ENCODE data around the gene CDH24. TPM values are rescaled to one million over a fixed set of nuclear protein-coding genes. Genes with fewer than 3 reads are reported as not detected.

Gene CDH24
- total and polyA plus RNA-seq, 2 donors from 2014 or later: 5.1 to 5.4 TPM

DNA sequence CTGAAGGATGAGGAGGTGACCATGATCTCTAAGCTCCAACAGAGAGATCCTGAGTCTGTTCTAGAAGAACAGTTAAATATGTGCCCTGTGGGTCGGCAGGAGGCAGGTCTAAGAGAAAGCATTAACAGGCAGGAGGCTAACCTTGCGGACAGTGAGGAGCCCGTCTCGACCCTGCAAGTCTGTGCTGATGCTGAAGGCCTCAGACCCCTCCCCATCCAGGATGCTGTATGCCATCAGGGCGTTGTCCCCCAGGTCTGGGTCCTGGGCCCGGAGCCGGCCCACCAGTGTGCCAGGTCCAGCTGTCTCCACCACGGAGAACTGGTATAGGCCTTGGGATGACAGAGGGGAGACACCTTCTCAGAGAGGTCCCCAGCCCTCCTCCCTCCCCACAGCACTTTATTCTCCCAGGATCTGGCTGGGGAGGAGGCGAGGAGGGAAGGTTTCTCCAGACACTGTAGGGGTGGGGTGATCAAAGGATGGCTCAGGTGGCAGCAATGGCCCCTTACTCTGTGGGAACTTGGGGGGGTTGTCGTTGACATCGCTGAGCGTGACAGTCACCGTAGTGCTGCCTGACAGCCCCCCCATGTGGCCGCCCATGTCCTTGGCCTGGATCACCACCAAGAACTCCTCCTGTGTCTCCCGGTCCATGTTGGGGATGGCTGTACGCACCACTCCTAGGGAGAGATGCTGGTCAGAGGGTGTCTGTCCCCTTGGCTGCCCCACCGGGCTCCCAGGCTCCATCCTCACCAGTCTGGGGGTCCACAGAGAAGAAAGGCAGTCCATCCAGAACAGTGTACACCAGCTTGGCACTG is 3.1 kb downstream of the CDH24 start:
- FAIRE-seq (no peak), DNase-seq (peak in 3 of 5 donors; percentile 54 to 60 (median 56))
- no peaks in the 10 kb centered on the region for H3K27me3 ChIP-seq (ENCODE audit: control insufficient read depth, insufficient read depth, low read length)
- no peaks in the 10 kb centered on the region for H3K9me3 ChIP-seq (ENCODE audit: control insufficient read depth in 2 of 3, insufficient read depth in 1 of 3, low read length in 3 of 3)
- H3K9ac ChIP-seq (ENCODE audit: low read length in 3 of 3): no peak overlapping the region
- no peak overlapping the region for H3K27ac ChIP-seq (ENCODE audit: low read depth in 2 of 2, low read length in 2 of 2)
- peak; percentile 18 for TF ChIP-seq CTCF (IDR thresholded peaks at IDR 0.05; ENCODE audit: borderline replicate concordance, extremely low read depth, insufficient read depth)
- H3K4me3 ChIP-seq (ENCODE audit: low read length in 3 of 3): no peak overlapping the region
- H3K36me3 ChIP-seq (ENCODE audit: control insufficient read depth in 2 of 3, insufficient read depth in 3 of 3, low read length in 3 of 3): peaks cover 0 to 6% (median 5%) of the 10 kb centered on the region in 3 donors
- intact Hi-C loops (cut with DNase I): no loop called here
- H3K4me1 ChIP-seq (ENCODE audit: control insufficient read depth in 2 of 3, insufficient read depth in 2 of 3, low read depth in 1 of 3, low read length in 3 of 3): peaks cover 0 to 8% (median 4%) of the 10 kb centered on the region in 3 donors

- no peak overlapping the region for H3K9ac ChIP-seq (ENCODE audit: low read length in 3 of 3)
- FAIRE-seq: no peak
- TF ChIP-seq CTCF (IDR thresholded peaks at IDR 0.05; ENCODE audit: borderline replicate concordance, extremely low read depth, insufficient read depth): no peak
- H3K27me3 ChIP-seq (ENCODE audit: control insufficient read depth, insufficient read depth, low read length): no peaks in the 10 kb centered on the region
- H3K4me1 ChIP-seq (ENCODE audit: control insufficient read depth in 2 of 3, insufficient read depth in 2 of 3, low read depth in 1 of 3, low read length in 3 of 3): peaks cover 0 to 8% (median 4%) of the 10 kb centered on the region in 3 donors
- no peaks in the 10 kb centered on the region for H3K9me3 ChIP-seq (ENCODE audit: control insufficient read depth in 2 of 3, insufficient read depth in 1 of 3, low read length in 3 of 3)
- intact Hi-C loops (cut with DNase I): no loop called here
- no peak overlapping the region for H3K4me3 ChIP-seq (ENCODE audit: low read length in 3 of 3)
- H3K36me3 ChIP-seq (ENCODE audit: control insufficient read depth in 2 of 3, insufficient read depth in 3 of 3, low read length in 3 of 3): no peaks in the 10 kb centered on the region
- no peak for DNase-seq
- H3K27ac ChIP-seq (ENCODE audit: low read depth in 2 of 2, low read length in 2 of 2): no peak overlapping the region
Observed at GRCh38 chr14:23053426-23053825, 3.9 kb downstream of the CDH24 start.

DNA sequence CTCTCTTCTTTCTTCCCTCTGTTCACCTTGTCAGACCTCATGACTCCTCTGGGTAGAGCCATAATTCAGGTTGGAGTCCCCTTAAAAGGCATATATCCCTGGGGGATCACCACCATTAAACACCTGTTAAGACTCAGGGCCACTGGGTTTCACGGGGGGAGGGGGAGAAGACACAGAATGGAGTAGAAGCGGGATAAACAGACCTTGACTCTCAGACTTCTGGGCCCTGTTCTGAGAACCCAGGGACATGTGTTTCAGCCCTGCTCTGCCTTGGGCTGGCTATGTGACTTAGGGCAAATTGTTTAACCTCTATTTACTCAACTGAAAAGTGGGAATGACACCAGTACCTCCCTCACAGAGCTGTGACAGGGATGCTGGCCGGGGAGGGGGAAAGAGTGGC is 4.6 kb downstream of the CDH24 start:
- intact Hi-C loops (cut with DNase I): no loop called here
- no peak overlapping the region for H3K4me3 ChIP-seq (ENCODE audit: low read length in 3 of 3)
- no peak for TF ChIP-seq CTCF (IDR thresholded peaks at IDR 0.05; ENCODE audit: borderline replicate concordance, extremely low read depth, insufficient read depth)
- no peaks in the 10 kb centered on the region for H3K36me3 ChIP-seq (ENCODE audit: control insufficient read depth in 2 of 3, insufficient read depth in 3 of 3, low read length in 3 of 3)
- no peak for FAIRE-seq
- H3K4me1 ChIP-seq (ENCODE audit: control insufficient read depth in 2 of 3, insufficient read depth in 2 of 3, low read depth in 1 of 3, low read length in 3 of 3): peaks cover 0 to 8% (median 4%) of the 10 kb centered on the region in 3 donors
- no peak overlapping the region for H3K27ac ChIP-seq (ENCODE audit: low read depth in 2 of 2, low read length in 2 of 2)
- no peak overlapping the region for H3K9ac ChIP-seq (ENCODE audit: low read length in 3 of 3)
- H3K9me3 ChIP-seq (ENCODE audit: control insufficient read depth in 2 of 3, insufficient read depth in 1 of 3, low read length in 3 of 3): no peaks in the 10 kb centered on the region
- no peaks in the 10 kb centered on the region for H3K27me3 ChIP-seq (ENCODE audit: control insufficient read depth, insufficient read depth, low read length)
- DNase-seq: no peak

Data from kidney (tissue), 14 donors.